Stimulated activated memory B cell treated with anti-CD40 and anti-IgM and Interleukin-4, amounts not matched to agents 10 μg/mL and 1 μg/mL and 100 μg/mL, for 72 hours (primary cell): Measurements from ENCODE around the gene FLAD1.

Experiments
- ATAC-seq: fragments of 150-1000 bp; cut with Tn5 transposase; 2 replicates; pipeline ENCODE4 v1.10.0; 2021
- H3K27ac Mint-ChIP-seq: one replicate; pipeline ENCODE4 v1.8.0; 2022; ENCODE audit warnings: mild to moderate bottlenecking, mixed read lengths
- H3K27me3 Mint-ChIP-seq: one replicate; pipeline ENCODE4 v1.8.0; 2022; ENCODE audit warnings: mixed read lengths
- H3K36me3 Mint-ChIP-seq: one replicate; pipeline ENCODE4 v1.8.0; 2022; ENCODE audit warnings: mixed read lengths
- H3K4me1 Mint-ChIP-seq: one replicate; pipeline ENCODE4 v1.8.0; 2022; ENCODE audit warnings: mixed read lengths
- H3K4me3 Mint-ChIP-seq: one replicate; pipeline ENCODE4 v1.8.0; 2022; ENCODE audit warnings: mild to moderate bottlenecking, moderate library complexity, mixed read lengths
- H3K9me3 Mint-ChIP-seq: one replicate; pipeline ENCODE4 v1.8.0; 2022; ENCODE audit warnings: mixed read lengths

The FLAD1 gene

GRCh38 chr1:154982897-154983648, at the start of gene FLAD1:
FLAD1 (plus strand) TSS chr1:154983344; CDS start chr1:154983695, 351 bp downstream.
- Mint-ChIP-seq H3K27ac (no peak within 1 kb of the TSS), H3K36me3 (peaks cover 9% of the 10 kb centered on the region), H3K4me1 (peaks cover 12% of the 10 kb centered on the region), H3K27me3 (no peaks in the 10 kb centered on the region), H3K4me3 (no peak within 1 kb of the TSS), H3K9me3 (no peaks in the 10 kb centered on the region)
- ATAC-seq, result peak; percentile 100

- Mint-ChIP-seq H3K4me3 (peak overlapping the region; percentile 17), H3K4me1 (peaks cover 32% of the 10 kb centered on the region)
Observed at GRCh38 chr1:154934358-154934948, 48.7 kb upstream of the FLAD1 start.

GRCh38 chr1:154935749-154936554, 47.2 kb upstream of the FLAD1 start:
- Mint-ChIP-seq H3K4me1 (peaks cover 43% of the 10 kb centered on the region), H3K27ac (peak overlapping the region; percentile 99), H3K36me3 (no peaks in the 10 kb centered on the region), H3K27me3 (no peaks in the 10 kb centered on the region), H3K9me3 (no peaks in the 10 kb centered on the region), H3K4me3 (peak overlapping the region; percentile 85)
- no peak for ATAC-seq

More at GRCh38 chr1:154934358-154934948, 48.7 kb upstream of the FLAD1 start:
- Mint-ChIP-seq H3K27ac (no peak overlapping the region), H3K9me3 (no peaks in the 10 kb centered on the region), H3K27me3 (no peaks in the 10 kb centered on the region), H3K36me3 (peaks cover 6% of the 10 kb centered on the region)
- ATAC-seq, result no peak

GRCh38 chr1:154936555-154937084, 46.5 kb upstream of the FLAD1 start, which contains the start of gene PMVK:
PMVK (minus strand) TSS chr1:154936719; CDS start chr1:154936685, 34 bp downstream.
- Mint-ChIP-seq H3K27me3 (no peaks in the 10 kb centered on the region), H3K4me1 (peaks cover 50% of the 10 kb centered on the region), H3K27ac (peak within 1 kb of the TSS; percentile 99), H3K36me3 (no peaks in the 10 kb centered on the region), H3K9me3 (no peaks in the 10 kb centered on the region), H3K4me3 (peak within 1 kb of the TSS; percentile 85)
- peak; percentile 95 for ATAC-seq

GRCh38 chr1:154937085-154937987, 45.8 kb upstream of the FLAD1 start:
- ATAC-seq, result peak; percentile 90
- peak overlapping the region; percentile 99 for H3K27ac Mint-ChIP-seq
- H3K36me3 Mint-ChIP-seq, result no peaks in the 10 kb centered on the region
- H3K4me3 Mint-ChIP-seq, result peak overlapping the region; percentile 85
- H3K27me3 Mint-ChIP-seq, result no peaks in the 10 kb centered on the region
- H3K9me3 Mint-ChIP-seq, result no peaks in the 10 kb centered on the region
- H3K4me1 Mint-ChIP-seq, result peaks cover 57% of the 10 kb centered on the region

- no peak for ATAC-seq
- Mint-ChIP-seq H3K27ac (peak overlapping the region; percentile 99), H3K27me3 (no peaks in the 10 kb centered on the region), H3K9me3 (no peaks in the 10 kb centered on the region), H3K4me1 (peaks cover 64% of the 10 kb centered on the region), H3K4me3 (peak overlapping the region; percentile 85), H3K36me3 (no peaks in the 10 kb centered on the region)
Observed at GRCh38 chr1:154937988-154938386, 45.2 kb upstream of the FLAD1 start.

GRCh38 chr1:154938604-154939399, 44.3 kb upstream of the FLAD1 start:
- no peaks in the 10 kb centered on the region for H3K9me3 Mint-ChIP-seq
- peaks cover 72% of the 10 kb centered on the region for H3K4me1 Mint-ChIP-seq
- ATAC-seq, result no peak
- H3K27ac Mint-ChIP-seq, result peak overlapping the region; percentile 99
- no peaks in the 10 kb centered on the region for H3K27me3 Mint-ChIP-seq
- no peaks in the 10 kb centered on the region for H3K36me3 Mint-ChIP-seq
- H3K4me3 Mint-ChIP-seq, result peak overlapping the region; percentile 22

GRCh38 chr1:154940213-154940560, 43.0 kb upstream of the FLAD1 start:
- Mint-ChIP-seq H3K4me3 (peak overlapping the region; percentile 28), H3K27me3 (no peaks in the 10 kb centered on the region), H3K9me3 (no peaks in the 10 kb centered on the region), H3K27ac (peak overlapping the region; percentile 77), H3K36me3 (no peaks in the 10 kb centered on the region), H3K4me1 (peaks cover 82% of the 10 kb centered on the region)
- no peak for ATAC-seq

GRCh38 chr1:154940651-154941194, 42.4 kb upstream of the FLAD1 start:
- no peaks in the 10 kb centered on the region for H3K27me3 Mint-ChIP-seq
- H3K9me3 Mint-ChIP-seq, result no peaks in the 10 kb centered on the region
- H3K4me1 Mint-ChIP-seq, result peaks cover 79% of the 10 kb centered on the region
- H3K27ac Mint-ChIP-seq, result peak overlapping the region; percentile 77
- peak overlapping the region; percentile 22 for H3K4me3 Mint-ChIP-seq
- ATAC-seq, result no peak
- peaks cover under 1% of the 10 kb centered on the region for H3K36me3 Mint-ChIP-seq

GRCh38 chr1:154941333-154942013, 41.7 kb upstream of the FLAD1 start:
- no peak for ATAC-seq
- Mint-ChIP-seq H3K4me1 (peaks cover 83% of the 10 kb centered on the region), H3K4me3 (no peak overlapping the region), H3K27ac (peak overlapping the region; percentile 77), H3K36me3 (peaks cover 8% of the 10 kb centered on the region), H3K27me3 (no peaks in the 10 kb centered on the region), H3K9me3 (no peaks in the 10 kb centered on the region)

- peaks cover 68% of the 10 kb centered on the region for H3K4me1 Mint-ChIP-seq
Observed at GRCh38 chr1:154943649-154944400, 39.3 kb upstream of the FLAD1 start.

GRCh38 chr1:154944401-154945159, 38.6 kb upstream of the FLAD1 start:
- Mint-ChIP-seq H3K4me3 (peak overlapping the region; percentile 0), H3K4me1 (peaks cover 62% of the 10 kb centered on the region), H3K36me3 (peaks cover 21% of the 10 kb centered on the region), H3K9me3 (no peaks in the 10 kb centered on the region), H3K27ac (peak overlapping the region; percentile 77), H3K27me3 (no peaks in the 10 kb centered on the region)
- no peak for ATAC-seq

More at GRCh38 chr1:154943649-154944400, 39.3 kb upstream of the FLAD1 start:
- peak overlapping the region; percentile 77 for H3K27ac Mint-ChIP-seq
- ATAC-seq, result no peak
- peak overlapping the region; percentile 0 for H3K4me3 Mint-ChIP-seq
- no peaks in the 10 kb centered on the region for H3K9me3 Mint-ChIP-seq
- no peaks in the 10 kb centered on the region for H3K27me3 Mint-ChIP-seq
- peaks cover 20% of the 10 kb centered on the region for H3K36me3 Mint-ChIP-seq
